Central memory CD4-positive, alpha-beta T cell (primary cell): ENCODE measurements around the gene MPV17L2.

Source experiments
- DNase-seq: peaks from one replicate; pipeline ENCODE4 v3.0.0; 2022

Gene MPV17L2

GRCh38 chr19:18219911-18220631, 27.1 kb downstream of the MPV17L2 start:
- DNase-seq: no peak

- DNase-seq: no peak
Measured at GRCh38 chr19:18220632-18221275, 27.7 kb downstream of the MPV17L2 start.

GRCh38 chr19:18221815-18222725, 29.1 kb downstream of the MPV17L2 start:
- DNase-seq: no peak

- DNase-seq: no peak
Measured at GRCh38 chr19:18223860-18224524, 31.0 kb downstream of the MPV17L2 start.

- peak; percentile 80 for DNase-seq
Measured at GRCh38 chr19:18224525-18225354, 31.7 kb downstream of the MPV17L2 start.

GRCh38 chr19:18225355-18225701, 32.3 kb downstream of the MPV17L2 start:
- no peak for DNase-seq

- DNase-seq: no peak
Measured at GRCh38 chr19:18225702-18226468, 32.9 kb downstream of the MPV17L2 start, which contains the start of gene PDE4C. TSS of gene PDE4C (minus strand) at chr19:18226438. CDS start at chr19:18226415, 23 bp downstream.

- no peak for DNase-seq
Measured at GRCh38 chr19:18226956-18227780, 34.1 kb downstream of the MPV17L2 start.

- no peak for DNase-seq
Measured at GRCh38 chr19:18227781-18228271, 34.8 kb downstream of the MPV17L2 start.

- no peak for DNase-seq
Measured at GRCh38 chr19:18229474-18229873, 36.5 kb downstream of the MPV17L2 start.

GRCh38 chr19:18229915-18230314, 36.9 kb downstream of the MPV17L2 start:
- no peak for DNase-seq

GRCh38 chr19:18230941-18231734, 38.1 kb downstream of the MPV17L2 start:
- no peak for DNase-seq

- no peak for DNase-seq
Measured at GRCh38 chr19:18231775-18232174, 38.8 kb downstream of the MPV17L2 start.

GRCh38 chr19:18232540-18233223, 39.7 kb downstream of the MPV17L2 start:
- no peak for DNase-seq

- peak; percentile 46 for DNase-seq
Measured at GRCh38 chr19:18233224-18233825, 40.3 kb downstream of the MPV17L2 start.

GRCh38 chr19:18234194-18234593, 41.2 kb downstream of the MPV17L2 start:
- DNase-seq: no peak

- no peak for DNase-seq
Measured at GRCh38 chr19:18239303-18239702, 46.3 kb downstream of the MPV17L2 start.

GRCh38 chr19:18245297-18245696, 52.3 kb downstream of the MPV17L2 start:
- no peak for DNase-seq
